Adrenal gland (tissue), 5 donors: ENCODE measurements around the gene ADA.

Experiments used
- CTCF ChIP-seq, 6 experiments: fragments of 450-650 bp in 4 of 6; fragments of 200-600 bp in 2 of 6; sonication (generic) in 1 of 6; IDR thresholded peaks; 1 replicate in 5 of 6; 2 replicates in 1 of 6; pipeline versions ENCODE4 v1.5.1 to v1.8.0; 2016 to 2021; ENCODE audit warnings: antibody characterized with exemption in 6 of 6, mild to moderate bottlenecking in 2 of 6, moderate library complexity in 1 of 6
- POLR2A ChIP-seq, 2 donors: fragments of 450-650 bp; IDR thresholded peaks; one replicate each; pipeline ENCODE4 v1.6.1; 2017; ENCODE audit warnings: antibody characterized with exemption in 2 of 2, mild to moderate bottlenecking in 2 of 2, moderate library complexity in 1 of 2
- donor health status: DM: no; HTN: no; CAD: no.

- TF ChIP-seq CTCF (IDR thresholded peaks at IDR 0.05) (no peak), POLR2A (IDR thresholded peaks at IDR 0.05) (no peak)
Measured at GRCh38 chr20:44648068-44648467, 3.4 kb downstream of the ADA start.
